ENCODE results near the gene BICC1. TPM values are rescaled to one million over a fixed set of nuclear protein-coding genes. Genes with fewer than 3 reads are reported as not detected.

The BICC1 gene
- total RNA-seq, 1 experiment from 2014 or later, result 0.57 TPM

DNA sequence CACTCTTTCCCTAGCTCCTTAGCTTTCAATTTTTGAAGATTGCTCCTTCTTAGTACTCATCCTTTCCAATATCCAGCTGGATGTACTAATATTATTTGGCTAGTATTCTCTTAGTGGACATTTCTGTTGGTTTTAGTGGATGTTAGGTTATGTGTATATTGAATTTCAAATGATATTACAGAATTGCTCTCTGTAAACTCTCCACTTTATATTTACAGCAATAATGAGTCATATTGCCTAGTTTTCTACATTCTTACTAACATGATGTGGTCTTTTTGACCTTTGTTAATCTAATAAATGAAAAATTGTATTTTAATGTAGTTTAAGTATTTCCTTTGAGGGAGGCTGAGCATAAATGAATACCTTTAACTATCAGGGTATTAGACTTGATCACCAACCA, 69.4 kb downstream of the BICC1 start:
- Histone ChIP-seq H3K23me2 (ENCODE audit: insufficient read length, low read depth, low read length, poor library complexity, severe bottlenecking) (no peaks in the 10 kb centered on the region), H2BK15ac (ENCODE audit: low read depth, low read length) (no peak overlapping the region), H3T11ph (ENCODE audit: low read length) (no peak overlapping the region), H3K14ac (ENCODE audit: insufficient read depth, low read length) (no peak overlapping the region), H2BK12ac (ENCODE audit: insufficient read length, low read depth, low read length) (no peak overlapping the region), H3K79me1 (ENCODE audit: insufficient read depth, low read depth, low read length, poor library complexity, severe bottlenecking) (no peaks in the 10 kb centered on the region), H3K56ac (ENCODE audit: insufficient read length, low read depth, low read length) (no peak overlapping the region), H4K5ac (ENCODE audit: insufficient read length, low read depth, low read length) (no peak overlapping the region), H3K9ac (ENCODE audit: extremely low read depth, insufficient read length, low read length) (no peak overlapping the region), H4K20me1 (ENCODE audit: control insufficient read depth, insufficient read depth, insufficient read length) (no peaks in the 10 kb centered on the region), H2BK120ac (ENCODE audit: low read depth, low read length, poor library complexity, severe bottlenecking) (no peak overlapping the region), H3K9me3 (ENCODE audit: control insufficient read depth, low read depth, low read length) (no peaks in the 10 kb centered on the region), H3K4ac (ENCODE audit: low read depth, low read length) (no peak overlapping the region), H3K4me1 (ENCODE audit: insufficient read depth, low read length) (no peaks in the 10 kb centered on the region), H3K18ac (ENCODE audit: insufficient read length, low read depth, low read length) (no peak overlapping the region), H4K8ac (replicated peaks; ENCODE audit: insufficient read length, low read depth, low read length) (no peak overlapping the region), H3K79me2 (ENCODE audit: insufficient read depth, low read length) (no peaks in the 10 kb centered on the region), H2AK5ac (ENCODE audit: insufficient read length, low read length) (no peak overlapping the region), H3K27me3 (ENCODE audit: insufficient read depth, low read length) (no peaks in the 10 kb centered on the region), H2AFZ (ENCODE audit: low read length) (no peak overlapping the region), H3K4me2 (ENCODE audit: insufficient read depth, insufficient read length, low read length) (no peak overlapping the region), H3K23ac (ENCODE audit: insufficient read length, low read depth, low read length) (no peak overlapping the region), H2BK20ac (ENCODE audit: low read depth, low read length, poor library complexity, severe bottlenecking) (no peak overlapping the region), H2BK5ac (ENCODE audit: insufficient read length, low read length) (no peak overlapping the region), H4K91ac (ENCODE audit: insufficient read length, low read depth, low read length) (no peak overlapping the region), H3K27ac (ENCODE audit: insufficient read length, low read depth, low read length) (no peak overlapping the region)
- no peaks in the 10 kb centered on the region for H3K27me3 Mint-ChIP-seq (ENCODE audit: low read depth)
- H3K9me3 Mint-ChIP-seq, result peaks cover 3 to 6% of the 10 kb centered on the region in 2 experiments; a peak in 3 of 5 replicates
- peaks cover 0 to 3% (median 2%) of the 10 kb centered on the region in 3 experiments; a peak in 1 of 7 replicates for H3K36me3 Mint-ChIP-seq (ENCODE audit: insufficient read depth in 1 of 3, low read depth in 3 of 3)
- no peak overlapping the region for H3K4me3 Mint-ChIP-seq
- no peak for DNase-seq
- H3K4me1 Mint-ChIP-seq, result peaks cover 0 to 8% of the 10 kb centered on the region in 2 experiments; a peak in 3 of 4 replicates
- TF ChIP-seq, protein P1, sequence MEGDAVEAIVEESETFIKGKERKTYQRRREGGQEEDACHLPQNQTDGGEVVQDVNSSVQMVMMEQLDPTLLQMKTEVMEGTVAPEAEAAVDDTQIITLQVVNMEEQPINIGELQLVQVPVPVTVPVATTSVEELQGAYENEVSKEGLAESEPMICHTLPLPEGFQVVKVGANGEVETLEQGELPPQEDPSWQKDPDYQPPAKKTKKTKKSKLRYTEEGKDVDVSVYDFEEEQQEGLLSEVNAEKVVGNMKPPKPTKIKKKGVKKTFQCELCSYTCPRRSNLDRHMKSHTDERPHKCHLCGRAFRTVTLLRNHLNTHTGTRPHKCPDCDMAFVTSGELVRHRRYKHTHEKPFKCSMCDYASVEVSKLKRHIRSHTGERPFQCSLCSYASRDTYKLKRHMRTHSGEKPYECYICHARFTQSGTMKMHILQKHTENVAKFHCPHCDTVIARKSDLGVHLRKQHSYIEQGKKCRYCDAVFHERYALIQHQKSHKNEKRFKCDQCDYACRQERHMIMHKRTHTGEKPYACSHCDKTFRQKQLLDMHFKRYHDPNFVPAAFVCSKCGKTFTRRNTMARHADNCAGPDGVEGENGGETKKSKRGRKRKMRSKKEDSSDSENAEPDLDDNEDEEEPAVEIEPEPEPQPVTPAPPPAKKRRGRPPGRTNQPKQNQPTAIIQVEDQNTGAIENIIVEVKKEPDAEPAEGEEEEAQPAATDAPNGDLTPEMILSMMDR (conservative IDR thresholded peaks at IDR 0.05), result no peak
- no peak overlapping the region for H3K27ac Mint-ChIP-seq

Data from H9 (cell line).